ENCODE results near the gene DCLK3. TPM values are rescaled to one million over a fixed set of nuclear protein-coding genes. Genes with fewer than 3 reads are reported as not detected.
A peak's percentile ranks its signal among the peaks of the same experiment; 100 is the strongest.

Gene DCLK3
- total RNA-seq, 6 experiments from 2014 or later = not detected

DNA sequence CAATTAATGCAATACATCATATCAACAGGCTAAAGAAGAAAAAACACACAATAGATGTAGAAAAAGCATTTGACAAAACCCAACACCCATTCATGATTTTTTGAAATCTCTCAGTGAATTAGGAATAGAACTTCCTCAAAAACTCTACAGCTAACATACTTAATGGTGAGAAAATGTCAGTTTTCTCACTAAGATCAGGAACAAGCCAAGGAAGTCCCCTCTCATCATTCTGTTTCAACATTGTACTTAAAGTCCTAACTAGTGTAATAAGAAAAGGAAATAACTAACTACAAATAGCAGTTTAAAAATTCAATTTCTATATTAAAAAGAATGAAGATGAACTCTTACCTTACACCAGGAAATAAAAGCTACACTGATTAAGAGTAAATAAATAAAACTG lies 77.8 kb downstream of the DCLK3 start:
- Mint-ChIP-seq H3K36me3 (ENCODE audit: low read depth) (peaks cover 2% of the 10 kb centered on the region), H3K4me3 (no peak overlapping the region), H3K4me1 (ENCODE audit: low read depth) (peaks cover 2% of the 10 kb centered on the region), H3K27me3 (ENCODE audit: insufficient read depth) (no peaks in the 10 kb centered on the region), H3K27ac (no peak overlapping the region), H3K9me3 (peaks cover 3% of the 10 kb centered on the region)
- no peak for DNase-seq
- TF ChIP-seq, protein P1, sequence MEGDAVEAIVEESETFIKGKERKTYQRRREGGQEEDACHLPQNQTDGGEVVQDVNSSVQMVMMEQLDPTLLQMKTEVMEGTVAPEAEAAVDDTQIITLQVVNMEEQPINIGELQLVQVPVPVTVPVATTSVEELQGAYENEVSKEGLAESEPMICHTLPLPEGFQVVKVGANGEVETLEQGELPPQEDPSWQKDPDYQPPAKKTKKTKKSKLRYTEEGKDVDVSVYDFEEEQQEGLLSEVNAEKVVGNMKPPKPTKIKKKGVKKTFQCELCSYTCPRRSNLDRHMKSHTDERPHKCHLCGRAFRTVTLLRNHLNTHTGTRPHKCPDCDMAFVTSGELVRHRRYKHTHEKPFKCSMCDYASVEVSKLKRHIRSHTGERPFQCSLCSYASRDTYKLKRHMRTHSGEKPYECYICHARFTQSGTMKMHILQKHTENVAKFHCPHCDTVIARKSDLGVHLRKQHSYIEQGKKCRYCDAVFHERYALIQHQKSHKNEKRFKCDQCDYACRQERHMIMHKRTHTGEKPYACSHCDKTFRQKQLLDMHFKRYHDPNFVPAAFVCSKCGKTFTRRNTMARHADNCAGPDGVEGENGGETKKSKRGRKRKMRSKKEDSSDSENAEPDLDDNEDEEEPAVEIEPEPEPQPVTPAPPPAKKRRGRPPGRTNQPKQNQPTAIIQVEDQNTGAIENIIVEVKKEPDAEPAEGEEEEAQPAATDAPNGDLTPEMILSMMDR (IDR thresholded peaks at IDR 0.05) = no peak

DNA sequence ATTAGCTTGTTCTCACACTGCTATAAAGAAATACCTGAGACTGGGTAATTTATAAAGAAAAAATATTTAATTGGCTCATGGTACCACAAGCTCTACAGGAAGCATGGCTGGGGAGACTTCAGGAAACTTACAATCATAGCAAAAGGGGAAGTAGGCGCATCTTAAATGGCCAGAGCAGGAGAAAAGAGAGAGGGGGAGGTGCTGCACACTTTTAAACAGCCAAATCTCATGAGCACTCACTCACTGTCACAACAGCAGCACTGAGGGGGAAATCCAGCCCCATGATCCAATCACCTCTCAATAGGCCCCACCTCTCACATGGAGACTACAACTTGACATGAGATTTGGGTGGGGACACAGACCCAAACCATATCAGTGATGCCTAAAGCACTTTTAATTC lies 82.5 kb downstream of the DCLK3 start:
- TF ChIP-seq, protein P1 (IDR thresholded peaks at IDR 0.05) = no peak
- Mint-ChIP-seq H3K27ac (peak overlapping the region; percentile 71; the same call in 1 of the 2 replicates), H3K36me3 (ENCODE audit: low read depth) (peaks cover 13% of the 10 kb centered on the region), H3K4me3 (no peak overlapping the region), H3K4me1 (ENCODE audit: low read depth) (peaks cover 45% of the 10 kb centered on the region), H3K9me3 (peaks cover 25% of the 10 kb centered on the region), H3K27me3 (ENCODE audit: insufficient read depth) (no peaks in the 10 kb centered on the region)
- DNase-seq = no peak

DNA sequence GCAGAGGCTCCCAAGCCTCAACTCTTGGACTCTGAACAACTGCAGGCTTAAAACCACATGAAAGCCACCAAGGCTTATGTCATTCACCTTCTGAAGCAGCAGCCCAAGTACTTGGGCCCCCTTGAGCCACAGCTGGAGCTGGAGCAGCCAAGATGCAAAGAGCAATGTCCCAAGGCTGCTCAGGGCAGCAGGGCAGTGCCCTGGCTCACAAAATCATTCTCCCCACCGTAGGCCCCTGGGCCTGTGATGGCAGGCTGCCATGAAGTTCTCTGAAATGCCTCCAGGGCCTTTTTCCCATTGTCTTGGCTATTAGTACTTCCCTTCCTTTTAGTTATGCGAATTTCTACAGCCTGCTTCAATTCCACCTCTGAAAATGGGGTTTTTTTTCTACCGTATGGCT lies 83.4 kb downstream of the DCLK3 start:
- H3K4me1 Mint-ChIP-seq (ENCODE audit: low read depth) = peaks cover 46% of the 10 kb centered on the region
- peaks cover 13% of the 10 kb centered on the region for H3K36me3 Mint-ChIP-seq (ENCODE audit: low read depth)
- H3K4me3 Mint-ChIP-seq = no peak overlapping the region
- H3K27ac Mint-ChIP-seq = peak overlapping the region; percentile 95
- no peak for DNase-seq
- no peaks in the 10 kb centered on the region for H3K27me3 Mint-ChIP-seq (ENCODE audit: insufficient read depth)
- TF ChIP-seq, protein P1 (IDR thresholded peaks at IDR 0.05) = no peak
- peaks cover 25% of the 10 kb centered on the region for H3K9me3 Mint-ChIP-seq

DNA sequence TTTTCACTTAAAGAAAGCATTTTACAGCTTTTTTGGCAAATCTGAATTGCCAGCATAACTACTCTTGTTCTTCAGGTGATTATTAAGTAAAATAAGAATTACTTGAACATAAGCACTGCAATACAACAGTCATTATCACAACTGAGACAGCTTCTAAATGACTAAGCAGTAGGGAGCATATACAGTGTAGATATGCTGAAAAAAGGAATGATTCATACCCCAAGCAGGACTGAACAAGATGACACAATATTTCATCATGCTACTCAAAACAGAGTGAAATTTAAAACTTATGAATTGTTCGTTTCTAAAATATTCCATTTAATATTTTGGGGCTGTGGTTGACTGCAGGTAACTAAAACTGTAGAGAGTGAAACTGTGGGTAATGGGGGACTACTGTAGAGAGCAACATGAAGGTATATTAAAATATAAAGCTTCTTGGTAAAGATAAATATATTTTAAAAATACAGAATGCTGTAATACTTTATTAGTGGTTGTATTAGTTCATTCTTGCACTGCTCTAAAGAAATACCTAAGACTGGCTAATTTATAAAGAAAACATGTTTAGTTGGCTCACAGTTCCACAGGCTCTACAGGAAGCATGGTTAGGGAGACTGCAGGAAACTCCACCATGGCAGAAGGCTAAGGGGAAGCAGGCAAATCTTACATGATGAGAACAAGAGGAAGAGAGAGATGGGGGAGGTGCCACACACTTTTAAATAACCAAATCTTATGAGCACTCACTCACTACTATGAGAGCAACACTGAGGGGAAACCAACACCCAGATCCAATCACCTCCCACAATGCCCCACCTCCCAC lies 84.8 kb downstream of the DCLK3 start:
- Mint-ChIP-seq H3K4me3 (peak overlapping the region; percentile 77), H3K27me3 (ENCODE audit: insufficient read depth) (no peaks in the 10 kb centered on the region), H3K4me1 (ENCODE audit: low read depth) (peaks cover 60% of the 10 kb centered on the region), H3K27ac (peak overlapping the region; percentile 95), H3K9me3 (peaks cover 25% of the 10 kb centered on the region), H3K36me3 (ENCODE audit: low read depth) (peaks cover 18% of the 10 kb centered on the region)
- TF ChIP-seq, protein P1 (IDR thresholded peaks at IDR 0.05) = no peak
- DNase-seq = peak; percentile 87

DNA sequence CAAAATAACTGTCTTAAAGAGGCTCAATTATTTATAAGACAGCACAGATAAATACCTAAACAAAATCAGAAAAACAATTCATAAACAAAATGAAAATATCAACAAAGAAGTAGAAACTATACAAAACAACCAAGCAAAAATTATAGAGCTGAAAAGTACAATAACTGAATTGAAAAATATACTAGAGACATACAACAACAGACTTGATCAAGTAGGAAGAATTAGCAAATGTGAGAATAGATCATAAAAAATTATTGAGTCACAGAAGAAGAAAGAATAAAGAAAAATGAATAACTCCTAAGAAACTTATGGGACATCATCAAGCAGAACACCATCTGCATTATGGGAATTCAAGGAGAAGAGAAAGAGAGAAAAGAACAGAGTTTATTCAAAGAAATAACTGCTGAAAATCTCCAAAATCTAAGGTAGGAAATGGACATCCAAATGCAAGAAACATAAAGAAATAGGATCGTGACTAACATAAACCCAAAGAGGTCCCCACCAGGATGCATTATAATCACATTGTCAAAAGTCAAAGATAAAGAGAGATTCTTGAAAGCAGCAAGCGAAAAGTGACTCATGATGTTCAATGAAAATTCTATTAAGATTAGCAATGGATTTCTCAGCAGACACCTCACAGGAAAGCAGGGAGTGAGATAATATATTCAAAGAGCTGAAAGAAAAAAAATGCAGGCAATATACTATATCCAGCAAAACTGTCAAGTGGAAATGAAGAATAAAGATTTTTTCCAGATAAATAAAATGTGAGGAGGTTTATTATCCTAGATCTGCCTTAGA lies 85.9 kb downstream of the DCLK3 start:
- H3K4me3 Mint-ChIP-seq = peak overlapping the region; percentile 77
- H3K4me1 Mint-ChIP-seq (ENCODE audit: low read depth) = peaks cover 70% of the 10 kb centered on the region

More for the DNA sequence above, 85.9 kb downstream of the DCLK3 start:
- H3K27me3 Mint-ChIP-seq (ENCODE audit: insufficient read depth) = no peaks in the 10 kb centered on the region
- H3K27ac Mint-ChIP-seq = peak overlapping the region; percentile 95
- DNase-seq = peak; percentile 58
- H3K36me3 Mint-ChIP-seq (ENCODE audit: low read depth) = peaks cover 18% of the 10 kb centered on the region
- TF ChIP-seq, protein P1 (IDR thresholded peaks at IDR 0.05) = no peak
- H3K9me3 Mint-ChIP-seq = peaks cover 25% of the 10 kb centered on the region
